ENCODE measurements around the gene TAF1C.
"Not testable (repeated sequence)": the region's sequence is repeated elsewhere in the genome, so short reads cannot be mapped to it uniquely, and the experiment has no call there.

The TAF1C gene

DNA sequence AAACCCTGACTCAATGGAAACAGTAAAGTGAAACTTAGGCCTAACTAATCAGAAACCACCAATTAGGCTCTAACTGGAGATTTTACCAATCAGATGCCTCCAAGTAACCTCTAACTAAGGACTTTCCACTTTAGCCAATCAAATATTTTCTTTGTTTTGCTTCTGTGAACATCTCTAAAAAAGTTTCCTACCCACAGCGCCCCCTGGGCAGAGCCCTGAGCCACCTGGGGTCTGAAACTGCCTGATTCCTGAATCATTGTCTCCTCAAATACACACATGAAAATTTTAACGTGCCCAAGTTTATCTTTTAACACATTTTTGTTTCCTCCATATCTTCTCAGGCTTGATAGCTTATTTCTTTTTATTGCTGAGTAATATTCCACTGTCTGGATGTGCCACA lies 23.1 kb upstream of the TAF1C start:
- DNase-seq, result no peak

DNA sequence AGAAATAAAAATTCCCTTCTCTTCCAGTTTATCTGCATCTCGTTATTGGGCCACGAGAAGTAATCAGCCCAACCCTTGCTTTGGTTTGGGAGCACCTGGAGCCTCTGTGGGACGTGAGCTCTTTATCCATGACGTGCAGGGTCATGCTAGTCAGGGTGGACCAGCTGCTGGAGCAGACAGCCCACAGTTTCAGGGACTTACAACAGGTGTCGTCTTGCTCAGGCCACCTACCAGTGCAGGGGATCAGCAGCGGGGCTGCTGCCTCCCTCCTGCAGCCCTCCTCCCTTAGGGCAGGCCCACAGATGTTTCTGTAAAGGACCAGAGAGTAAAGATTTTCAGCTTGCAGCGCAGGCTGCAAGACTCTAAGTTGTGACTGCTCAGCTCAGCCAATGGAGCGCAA lies 21.0 kb upstream of the TAF1C start:
- DNase-seq, result no peak

DNA sequence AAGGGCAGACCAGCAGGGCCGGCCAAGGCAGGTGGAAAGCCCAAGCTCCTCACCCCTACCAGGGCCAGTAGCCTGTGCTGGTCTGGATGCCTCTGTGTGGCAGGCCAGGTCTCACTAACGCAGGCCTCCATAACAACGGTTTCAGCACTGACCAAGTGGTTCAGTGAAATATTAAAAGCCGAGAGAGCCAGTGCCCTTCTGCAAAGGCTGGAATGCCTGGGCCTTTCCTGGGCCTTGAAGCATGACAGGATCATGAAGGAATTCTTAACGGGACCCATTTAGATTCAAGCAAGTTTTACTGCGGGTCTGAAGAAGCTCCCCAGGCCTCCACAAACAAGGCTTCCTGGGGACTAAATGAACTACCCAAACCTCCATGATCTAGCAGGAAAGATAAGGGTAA lies 20.4 kb upstream of the TAF1C start:
- DNase-seq, result no peak

DNA sequence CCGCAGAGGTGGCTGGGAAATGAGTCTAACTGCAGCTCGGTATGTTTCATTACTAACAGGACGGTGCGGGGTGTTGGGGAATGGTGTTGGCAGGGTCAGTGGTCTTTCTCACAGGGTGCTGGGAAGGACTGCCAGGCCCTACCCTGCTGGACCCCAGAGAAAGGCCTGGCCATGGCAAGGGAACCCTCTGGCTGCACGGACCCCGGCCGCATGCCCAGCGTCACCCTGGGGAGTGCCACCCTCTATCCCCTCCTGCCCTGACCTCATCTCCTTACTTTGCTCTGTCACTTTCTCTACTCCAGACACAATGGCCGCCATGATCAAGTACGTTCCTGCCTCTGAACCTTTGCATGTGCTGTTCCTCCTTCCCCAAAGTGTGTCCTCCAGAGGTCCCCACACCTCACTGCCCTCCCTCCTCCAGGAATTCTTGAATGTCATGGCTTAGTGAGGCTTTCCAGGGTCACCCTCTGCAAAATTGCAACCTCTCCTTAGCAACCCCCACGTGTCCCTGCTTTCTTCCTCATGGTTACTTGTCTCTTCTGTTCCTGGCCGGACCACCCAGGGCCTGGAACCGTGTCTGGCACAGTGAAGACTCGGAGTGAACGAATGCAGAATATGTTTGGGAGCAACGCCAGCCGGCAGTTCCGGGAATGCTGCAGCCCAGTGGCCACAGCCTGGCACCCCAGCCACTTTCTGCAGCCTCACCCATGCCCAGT lies 19.3 kb upstream of the TAF1C start:
- no peak for DNase-seq

DNA sequence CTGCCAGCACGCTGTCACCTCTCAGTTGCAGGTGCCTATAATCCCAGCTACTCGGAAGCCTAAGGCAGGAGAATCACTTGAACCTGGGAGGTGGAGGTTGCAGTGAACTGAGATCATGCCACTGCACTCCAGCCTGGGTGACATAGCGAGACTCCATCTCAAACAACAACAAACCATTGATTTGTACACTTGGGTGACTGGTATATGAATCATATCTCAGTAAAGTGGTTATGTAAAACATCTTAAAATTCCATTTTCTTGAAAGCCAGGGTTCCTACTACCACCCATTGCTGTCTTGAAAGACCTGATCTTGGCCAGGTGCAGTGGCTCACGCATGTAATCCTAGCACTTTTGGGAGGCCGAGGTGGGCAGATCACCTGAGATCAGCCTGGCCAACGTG lies 18.3 kb upstream of the TAF1C start:
- DNase-seq, result not testable (repeated sequence)

DNA sequence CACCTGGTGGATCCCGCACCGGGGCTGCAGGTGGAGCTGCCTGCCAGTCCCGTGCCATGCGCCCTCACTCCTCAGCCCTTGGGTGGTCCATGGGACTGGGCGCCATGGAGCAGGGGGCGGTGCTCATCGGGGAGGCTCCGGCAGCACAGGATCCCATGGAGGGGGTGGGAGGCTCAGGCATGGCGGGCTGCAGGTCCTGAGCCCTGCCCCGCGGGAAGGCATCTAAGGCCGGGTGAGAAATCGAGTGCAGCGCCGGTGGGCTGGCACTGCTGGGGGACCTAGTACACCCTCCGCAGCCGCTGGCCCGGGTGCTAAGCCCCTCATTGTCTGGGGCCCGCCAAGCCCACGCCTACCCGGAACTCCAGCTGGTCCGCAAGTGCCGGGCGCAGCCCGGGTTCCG lies 17.7 kb upstream of the TAF1C start:
- not testable (repeated sequence) for DNase-seq

DNA sequence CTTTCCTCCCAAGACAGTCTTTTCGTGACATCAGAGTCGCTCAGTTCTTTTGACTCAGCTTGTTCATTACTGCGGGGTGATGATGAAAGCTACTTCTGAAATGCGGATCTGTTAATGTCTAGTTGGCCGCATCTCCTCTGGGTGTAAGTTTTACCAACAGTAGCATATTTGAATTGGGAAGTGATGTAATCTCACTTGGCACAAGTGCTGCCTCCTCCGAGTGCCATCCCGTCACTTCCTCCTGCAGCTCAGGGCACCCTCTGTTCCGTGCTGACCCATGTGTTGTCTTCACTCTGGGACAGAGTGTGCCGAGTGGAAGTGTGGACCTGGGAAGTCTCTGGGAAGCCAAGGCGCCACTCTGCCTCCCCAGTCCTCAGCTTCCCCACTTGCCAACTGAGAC lies 13.0 kb upstream of the TAF1C start:
- no peak for DNase-seq

DNA sequence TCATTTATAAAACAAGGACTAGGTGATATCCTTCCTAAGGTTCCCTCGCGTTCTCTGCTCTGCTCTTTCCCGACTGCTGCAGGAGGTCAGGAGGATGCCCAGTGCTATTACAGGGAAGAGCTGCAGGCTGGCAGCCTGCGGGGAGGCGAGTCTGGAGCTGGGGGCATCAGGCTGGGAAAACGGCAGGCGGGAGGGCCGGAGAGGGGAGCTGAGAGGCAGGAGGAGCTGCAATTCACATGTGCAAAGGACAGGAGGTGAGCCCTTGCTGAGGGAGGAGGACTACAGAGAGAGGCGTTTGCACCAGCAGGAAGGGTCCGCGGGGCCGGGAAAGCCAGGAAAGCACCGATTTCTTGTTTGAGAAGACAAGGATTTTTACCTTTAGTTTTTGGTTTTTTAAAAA lies 12.2 kb upstream of the TAF1C start:
- no peak for DNase-seq

DNA sequence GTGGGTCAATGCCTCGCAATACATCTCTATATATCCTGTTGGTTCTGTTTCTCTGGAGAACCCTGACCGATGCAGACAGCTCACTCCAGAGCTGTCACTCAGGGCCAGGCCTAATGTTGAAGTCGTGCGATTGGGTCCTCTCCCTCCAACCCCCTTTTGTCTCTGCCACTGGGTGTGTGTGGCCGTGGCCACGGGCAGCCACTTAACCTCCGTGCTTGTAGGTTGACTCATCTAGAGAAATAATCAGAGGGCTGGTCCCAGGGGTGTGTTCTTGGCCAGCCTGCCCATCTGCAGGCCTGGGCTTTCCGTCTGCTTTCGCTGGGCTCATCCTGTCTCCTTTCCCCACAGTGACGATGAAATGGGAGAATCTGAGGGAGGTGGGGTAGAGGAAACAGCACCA lies 11.5 kb upstream of the TAF1C start:
- no peak for DNase-seq

DNA sequence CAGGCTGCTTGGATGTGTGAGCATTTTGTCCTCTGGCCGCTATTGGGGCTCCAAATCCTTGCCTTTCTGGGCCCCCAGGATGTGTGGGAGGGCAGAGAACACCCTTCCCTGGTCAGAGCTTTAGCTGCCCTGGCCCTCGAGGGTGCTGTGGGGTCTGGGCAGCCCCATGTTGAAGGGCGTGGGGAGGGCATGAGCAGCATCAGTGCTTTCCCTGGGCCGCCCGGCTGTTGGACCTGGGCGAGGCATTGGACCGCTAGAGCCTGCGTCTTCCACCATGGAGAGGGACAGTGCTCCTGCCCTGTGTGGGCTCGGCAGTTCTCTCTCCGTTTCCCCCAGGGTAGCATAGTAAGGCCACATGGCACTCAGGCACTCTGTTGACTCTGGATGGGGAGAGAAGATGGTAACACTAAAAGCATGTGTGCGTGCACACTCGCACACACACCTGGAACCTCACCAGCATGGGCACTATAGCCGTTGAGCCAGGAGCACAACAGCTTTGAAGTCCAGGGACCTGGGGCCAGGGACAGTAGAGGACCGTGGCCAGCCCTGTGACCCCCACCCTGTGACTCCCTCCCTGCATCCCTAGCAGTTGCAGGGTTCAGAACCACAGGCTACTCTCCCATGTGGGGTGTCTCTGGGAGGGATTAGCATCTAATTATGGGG lies 10.7 kb upstream of the TAF1C start:
- DNase-seq, result no peak

DNA sequence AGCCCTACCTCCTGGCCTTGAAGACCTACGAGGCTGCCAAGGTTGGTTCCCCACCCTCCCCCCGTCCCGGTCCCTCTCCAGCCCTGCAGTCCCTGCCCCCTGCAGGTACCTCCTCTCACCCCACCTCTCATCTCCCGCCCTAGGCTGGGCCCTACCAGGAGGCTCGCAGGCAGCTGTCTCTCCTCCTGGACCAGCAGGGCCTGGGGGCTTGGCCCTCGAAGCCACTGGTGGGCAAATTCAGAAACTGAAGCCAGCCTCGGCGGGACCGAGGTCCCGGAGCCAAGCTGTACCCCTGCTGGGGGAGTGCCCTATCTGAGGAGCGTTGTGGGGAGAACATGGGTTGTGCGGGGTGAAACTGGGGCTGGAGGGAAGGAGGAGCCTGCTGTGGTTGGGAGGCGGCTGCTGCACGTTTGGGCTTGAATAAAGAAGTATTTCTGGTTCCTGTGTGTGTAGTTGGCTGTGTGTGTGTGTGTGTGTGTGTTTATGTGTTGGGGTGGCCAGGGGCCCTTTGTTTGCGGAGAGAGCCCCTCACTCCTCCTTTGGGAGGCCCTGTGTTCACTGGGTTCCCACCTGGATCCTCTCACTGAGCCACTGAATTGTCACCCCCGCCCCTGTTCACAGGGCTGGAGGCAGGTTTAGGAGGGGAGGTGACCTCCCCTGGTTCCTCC lies 10.0 kb upstream of the TAF1C start:
- no peak for DNase-seq

DNA sequence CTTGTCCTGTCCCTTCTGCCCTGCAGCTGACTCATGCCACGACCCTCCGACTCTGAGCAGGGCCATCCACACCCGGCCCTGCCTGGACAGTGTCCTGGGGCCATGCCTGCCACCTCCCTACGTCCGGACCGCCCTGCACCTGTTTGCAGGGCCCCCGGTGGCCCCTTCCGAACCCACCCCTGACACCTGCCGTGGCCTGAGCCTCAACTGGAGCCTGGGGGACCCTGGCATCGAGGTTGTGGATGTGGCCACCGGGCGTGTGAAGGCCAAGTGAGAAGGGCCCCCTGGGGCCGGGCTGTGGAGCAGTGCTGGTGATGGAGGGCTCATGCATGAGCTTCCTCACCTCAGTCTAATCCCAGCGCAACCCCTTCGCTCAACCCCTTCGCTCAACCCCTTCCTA lies 9.2 kb upstream of the TAF1C start:
- no peak for DNase-seq

DNA sequence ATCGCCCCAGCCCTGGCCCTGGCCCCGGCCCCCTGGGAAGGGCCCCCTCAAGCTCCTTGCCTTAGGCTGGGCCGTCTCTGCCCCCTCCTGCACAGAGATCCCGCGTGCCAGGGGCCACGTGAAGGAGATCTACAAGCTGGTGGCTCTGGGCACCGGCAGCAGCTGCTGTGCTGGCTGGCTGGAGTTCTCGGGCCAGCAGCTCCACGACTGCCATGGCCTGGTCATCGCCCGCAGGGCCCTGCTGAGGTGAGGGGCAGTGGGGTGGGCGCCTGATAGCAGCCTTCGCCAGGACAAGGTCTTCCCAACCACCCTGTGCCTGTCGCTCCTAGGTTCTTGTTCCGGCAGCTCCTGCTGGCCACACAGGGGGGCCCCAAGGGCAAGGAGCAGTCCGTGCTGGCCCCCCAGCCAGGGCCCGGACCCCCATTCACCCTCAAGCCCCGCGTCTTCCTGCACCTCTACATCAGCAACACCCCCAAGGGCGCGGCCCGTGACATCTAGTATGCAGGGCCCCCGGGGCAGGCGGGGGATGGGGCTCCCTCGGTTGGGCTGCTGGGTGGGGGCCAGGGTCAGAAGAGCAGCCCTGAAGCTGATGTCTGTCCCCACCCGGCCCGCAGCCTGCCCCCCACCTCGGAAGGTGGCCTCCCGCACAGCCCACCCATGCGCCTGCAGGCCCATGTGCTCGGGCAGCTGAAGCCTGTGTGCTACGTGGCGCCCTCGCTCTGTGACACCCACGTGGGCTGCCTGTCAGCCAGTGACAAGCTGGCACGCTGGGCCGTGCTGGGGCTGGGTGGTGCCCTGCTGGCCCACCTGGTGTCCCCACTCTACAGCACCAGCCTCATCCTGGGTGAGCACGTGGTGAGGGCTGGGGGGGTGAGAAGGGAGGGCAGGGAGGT lies 8.6 kb upstream of the TAF1C start:
- no peak for DNase-seq

DNA sequence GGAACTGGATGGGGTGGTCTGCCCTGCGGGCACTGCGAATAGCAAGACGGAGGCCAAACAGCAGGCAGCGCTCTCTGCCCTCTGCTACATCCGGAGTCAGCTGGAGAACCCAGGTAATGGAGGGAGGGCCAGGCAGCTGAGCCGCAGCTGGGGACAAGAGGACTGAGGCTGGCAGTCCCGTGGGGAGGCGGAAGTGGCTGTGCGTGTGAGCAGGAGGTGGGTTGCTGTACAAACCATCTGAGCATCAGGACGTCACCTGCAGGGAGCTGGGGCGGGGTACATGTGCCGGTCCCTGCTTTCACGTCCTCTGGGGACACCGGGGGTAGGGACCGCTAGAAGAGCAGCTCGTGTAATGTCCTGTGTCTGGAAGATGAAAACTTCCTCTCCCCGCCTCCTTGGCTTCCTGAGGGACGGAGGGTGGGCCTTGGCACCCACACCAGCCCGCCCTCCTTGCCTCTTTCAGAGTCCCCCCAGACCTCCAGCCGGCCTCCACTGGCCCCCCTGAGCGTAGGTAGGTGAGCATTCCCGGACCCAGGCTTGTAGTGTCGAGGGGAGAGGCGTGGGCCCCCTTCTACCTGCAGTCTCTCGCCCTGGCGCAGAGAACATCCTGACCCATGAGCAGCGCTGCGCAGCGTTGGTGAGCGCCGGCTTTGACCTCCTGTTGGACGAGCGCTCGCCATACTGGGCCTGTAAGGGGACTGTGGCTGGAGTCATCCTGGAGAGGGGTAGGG lies 7.8 kb upstream of the TAF1C start:
- DNase-seq, result no peak

DNA sequence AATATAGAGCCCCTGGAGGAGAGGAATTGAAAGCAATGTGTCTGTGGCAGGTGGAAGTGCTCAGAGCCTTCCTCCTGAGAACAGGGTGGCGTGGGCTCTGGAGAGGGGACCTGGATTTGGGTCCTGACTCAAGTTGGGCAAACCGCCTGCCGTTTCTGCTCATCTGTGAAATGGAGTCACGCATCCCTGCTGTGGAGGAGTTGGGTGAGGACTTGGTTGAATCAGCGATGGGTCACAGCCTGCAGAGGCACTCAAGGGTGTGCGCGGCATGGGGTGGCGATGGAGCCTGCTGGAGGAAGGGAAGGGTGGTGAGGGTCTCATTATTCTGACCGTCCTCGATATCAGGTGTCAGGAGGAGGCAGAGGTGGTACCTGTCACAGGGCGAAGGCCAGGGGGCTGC lies 7.2 kb upstream of the TAF1C start:
- no peak for DNase-seq

DNA sequence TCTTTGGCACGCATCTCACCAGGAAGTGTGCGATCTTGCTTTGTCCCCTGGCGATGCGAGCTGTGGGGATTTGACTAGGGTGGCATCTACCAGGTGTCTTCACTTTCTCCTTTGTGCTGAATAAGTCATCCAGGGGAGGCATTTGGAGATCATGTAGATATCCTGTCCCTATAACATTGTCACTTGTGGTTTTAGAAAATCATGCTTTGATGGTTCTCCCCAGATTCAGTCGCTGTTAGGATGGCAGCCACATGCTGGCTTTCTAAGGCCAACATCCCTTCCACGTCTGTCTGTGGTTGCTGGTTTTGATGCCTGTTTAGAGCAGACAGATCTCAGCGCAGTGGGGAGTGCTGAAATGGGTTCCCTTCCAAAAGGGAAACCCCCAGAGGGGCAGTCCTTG lies 6.6 kb upstream of the TAF1C start:
- no peak for DNase-seq

DNA sequence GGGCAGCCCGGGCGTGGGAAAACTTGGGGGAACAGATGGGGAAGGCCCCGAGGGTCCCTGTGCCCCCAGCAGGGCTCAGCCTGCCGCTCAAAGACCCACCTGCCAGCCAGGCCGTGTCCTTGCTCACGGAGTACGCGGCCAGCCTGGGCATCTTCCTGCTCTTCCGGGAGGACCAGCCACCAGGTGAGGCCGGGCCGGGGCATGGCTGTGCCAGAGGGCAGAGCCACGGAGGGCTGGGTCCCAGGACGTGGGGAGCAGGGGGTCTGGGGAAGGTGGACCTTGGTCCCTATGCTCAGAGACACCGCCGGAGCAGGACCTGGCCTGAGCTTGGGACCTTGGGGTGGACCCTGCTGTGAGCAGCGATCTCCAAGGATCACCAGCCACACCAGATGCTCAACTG lies 4.6 kb upstream of the TAF1C start:
- DNase-seq, result no peak

DNA sequence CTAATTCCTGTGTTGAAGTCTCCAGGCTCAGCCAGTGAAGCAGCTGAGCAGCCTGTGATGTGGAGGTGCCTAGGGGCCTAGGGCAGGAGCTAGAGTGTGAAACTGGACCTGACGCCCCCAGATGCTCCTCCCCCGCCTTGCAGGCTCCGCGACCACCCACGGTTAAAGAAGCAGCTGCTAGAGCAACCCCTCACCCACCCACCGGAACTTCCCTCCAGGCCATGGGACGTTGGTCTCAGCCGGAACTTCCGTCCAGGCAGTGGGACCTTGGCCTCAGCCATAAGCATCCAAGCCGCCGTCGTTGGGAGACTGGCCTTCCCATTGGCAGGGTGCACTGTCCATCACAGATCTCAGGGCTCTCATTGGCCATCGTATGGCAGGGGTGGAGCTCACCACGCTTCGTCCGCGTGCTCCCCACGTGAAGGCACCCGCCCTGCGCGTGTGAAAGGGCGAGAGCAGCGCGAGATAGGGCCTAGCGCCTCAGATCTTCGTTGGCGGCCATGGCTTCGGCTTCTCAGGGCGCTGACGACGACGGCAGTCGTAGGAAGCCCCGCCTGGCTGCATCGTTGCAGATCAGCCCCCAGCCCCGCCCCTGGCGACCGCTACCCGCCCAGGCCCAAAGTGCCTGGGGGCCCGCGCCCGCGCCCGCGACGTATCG lies 4.0 kb upstream of the TAF1C start, which contains the start of gene ADAD2:
Gene ADAD2 (plus strand): TSS at position 427 of the 658 bp plus-strand sequence. CDS start 74 bp downstream, at position 501.
- no peak for DNase-seq

DNA sequence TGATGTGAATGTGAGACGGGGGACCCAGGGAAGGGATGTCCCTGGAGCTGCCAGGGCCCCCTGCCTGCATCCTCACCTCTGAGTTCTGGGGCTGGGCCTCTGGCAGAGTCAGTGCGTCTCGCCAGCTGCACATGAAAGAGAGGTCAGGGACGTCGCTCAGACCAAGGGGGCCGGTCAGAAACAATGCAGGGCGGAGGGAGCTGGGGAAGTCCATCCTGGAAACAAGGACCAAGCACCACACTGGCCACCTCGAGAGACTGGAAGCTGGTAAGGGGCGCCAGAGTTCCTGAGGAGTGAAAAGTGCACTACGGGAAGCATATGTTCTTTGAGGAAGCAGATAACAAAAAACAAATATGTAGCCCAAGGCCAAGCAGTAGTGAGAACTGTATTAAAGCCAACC lies 2.1 kb downstream of the TAF1C start:
- DNase-seq, result no peak

DNA sequence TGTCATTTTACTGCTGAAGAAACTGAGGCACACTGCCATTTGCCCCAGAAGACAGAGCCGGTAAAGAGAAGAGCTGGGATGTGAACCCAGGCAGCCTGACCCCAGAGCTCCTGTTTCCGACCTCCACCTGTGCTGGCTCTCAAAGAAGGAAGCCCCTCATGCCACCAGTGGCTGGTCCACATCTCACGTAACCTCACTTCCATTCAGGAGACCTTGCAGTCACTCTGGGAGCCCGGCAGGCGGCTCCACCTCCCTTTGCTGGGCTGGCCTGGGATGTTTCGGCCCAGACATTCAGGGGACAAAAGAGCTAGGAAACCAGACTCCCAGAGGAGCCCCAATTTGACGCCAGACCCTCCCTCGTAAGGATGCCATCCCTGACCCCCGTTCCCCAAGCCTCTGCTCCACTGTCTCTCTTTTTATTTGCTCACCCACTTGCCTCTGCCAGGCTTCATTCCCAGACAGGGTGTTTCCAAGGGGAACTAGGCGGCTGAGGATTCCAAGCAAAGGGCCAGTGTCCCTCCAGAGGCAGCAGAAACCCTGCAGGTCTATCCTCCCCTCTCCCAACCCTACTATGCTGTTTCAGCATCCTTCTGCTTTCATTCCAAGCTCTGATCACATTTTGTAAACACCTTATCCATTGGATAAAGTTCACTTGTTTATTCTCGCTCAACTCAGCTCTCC lies 2.8 kb downstream of the TAF1C start:
- no peak for DNase-seq

DNA sequence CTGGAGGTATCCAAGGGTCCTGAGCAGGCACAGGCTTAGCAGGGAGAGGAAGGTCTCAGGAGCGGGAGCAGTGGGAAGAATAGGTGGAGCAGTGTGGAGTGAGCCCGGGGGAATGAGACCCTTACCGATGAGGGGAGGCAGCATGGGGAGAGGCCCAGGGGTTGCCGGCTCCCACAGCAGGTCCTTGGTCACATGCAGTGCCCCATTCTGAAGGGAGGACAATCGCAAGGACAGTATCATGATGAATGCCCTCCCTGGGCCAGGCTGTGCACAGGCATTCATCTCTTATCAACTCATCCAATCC lies 3.3 kb downstream of the TAF1C start:
- DNase-seq, result no peak

Data from NCI-H446 treated with DMSO at 0.1 percent for 48 hours (cell line).